GM19023 (cell line): ENCODE results near the gene EFCAB5.
"Not testable (repeated sequence)": the region's sequence is repeated elsewhere in the genome, so short reads cannot be mapped to it uniquely, and the experiment has no call there.

Experiments used
- ATAC-seq: cut with Tn5 transposase; IDR thresholded peaks from one replicate; pipeline ENCODE4 v1.9.1; 2021; ENCODE audit warnings: mild to moderate bottlenecking, moderate library complexity; ENCODE audit not compliant: unreplicated experiment

EFCAB5 gene

DNA sequence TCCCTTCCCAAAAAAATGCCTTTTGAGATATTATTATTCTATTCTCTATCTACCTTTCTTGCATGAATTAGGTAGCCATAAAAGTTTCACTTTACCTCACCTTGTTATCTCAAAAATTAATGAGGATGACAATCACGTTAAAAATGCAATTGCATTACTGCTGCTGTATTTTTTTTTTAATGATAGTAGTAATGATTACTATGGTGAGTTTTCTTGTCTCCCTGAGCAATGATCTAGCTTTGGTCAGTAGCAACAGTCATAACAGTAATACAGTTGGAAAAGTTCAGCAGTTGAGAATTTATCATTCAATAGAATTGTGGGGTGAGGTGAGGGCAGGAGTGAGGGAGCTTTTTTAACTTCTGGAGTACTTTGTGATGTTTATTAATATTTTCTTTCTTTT lies at the start of gene EFCAB5:
TSS of gene EFCAB5 (plus strand) at position 301 of the 400 bp plus-strand sequence. CDS start 163 bp downstream, outside the sequence.
- no peak for ATAC-seq

DNA sequence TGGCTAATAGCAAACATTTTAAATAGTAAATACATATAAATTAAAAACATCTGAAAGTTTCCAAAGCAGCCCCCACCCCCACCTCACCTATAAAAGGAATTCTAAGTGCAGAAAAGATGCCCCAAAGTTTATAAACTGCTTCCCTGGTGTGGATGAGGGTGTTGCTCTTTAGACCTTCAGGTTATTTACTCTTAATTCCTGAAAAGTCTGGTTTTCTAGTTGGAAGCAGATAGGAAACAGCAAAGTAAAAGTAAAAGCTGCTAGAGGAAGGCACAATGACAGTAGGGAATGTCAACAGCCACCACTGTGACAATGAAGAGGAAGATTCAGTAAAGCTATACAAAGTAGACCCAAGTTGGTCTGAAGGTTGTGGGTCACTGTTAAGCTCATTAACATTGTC lies 49.2 kb upstream of the EFCAB5 start:
- ATAC-seq: no peak

DNA sequence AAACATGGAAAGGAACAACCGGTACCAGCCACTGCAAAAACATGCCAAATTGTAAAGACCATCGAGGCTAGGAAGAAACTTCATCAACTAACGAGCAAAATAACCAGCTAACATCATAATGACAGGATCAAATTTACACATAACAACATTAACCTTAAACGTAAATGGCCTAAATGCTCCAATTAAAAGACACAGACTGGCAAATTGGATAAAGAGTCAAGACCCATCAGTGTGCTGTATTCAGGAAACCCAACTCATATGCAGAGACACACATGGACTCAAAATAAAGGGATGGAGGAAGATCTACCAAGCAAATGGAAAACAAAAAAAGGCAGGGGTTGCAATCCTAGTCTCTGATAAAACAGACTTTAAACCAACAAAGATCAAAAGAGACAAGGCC lies 44.3 kb upstream of the EFCAB5 start:
- not testable (repeated sequence) for ATAC-seq

DNA sequence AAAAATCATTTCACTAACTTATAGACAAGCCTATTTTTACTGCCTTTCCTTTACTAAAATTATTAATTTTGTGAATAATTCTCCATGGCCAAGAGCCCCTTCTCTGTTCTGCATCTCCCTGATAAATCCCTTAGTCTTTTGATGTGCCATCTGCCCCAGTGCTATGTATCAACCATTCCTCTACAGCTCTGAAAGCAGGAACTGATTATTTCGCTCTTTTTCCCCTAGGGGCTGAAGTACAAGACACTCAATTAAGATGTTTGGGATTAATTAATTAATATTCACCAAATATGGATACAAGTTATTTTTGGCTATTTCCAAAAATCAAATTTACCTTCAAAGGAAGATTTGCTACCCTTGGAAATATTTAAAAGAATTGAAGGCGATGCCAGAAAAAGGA lies 38.0 kb upstream of the EFCAB5 start:
- ATAC-seq: no peak

DNA sequence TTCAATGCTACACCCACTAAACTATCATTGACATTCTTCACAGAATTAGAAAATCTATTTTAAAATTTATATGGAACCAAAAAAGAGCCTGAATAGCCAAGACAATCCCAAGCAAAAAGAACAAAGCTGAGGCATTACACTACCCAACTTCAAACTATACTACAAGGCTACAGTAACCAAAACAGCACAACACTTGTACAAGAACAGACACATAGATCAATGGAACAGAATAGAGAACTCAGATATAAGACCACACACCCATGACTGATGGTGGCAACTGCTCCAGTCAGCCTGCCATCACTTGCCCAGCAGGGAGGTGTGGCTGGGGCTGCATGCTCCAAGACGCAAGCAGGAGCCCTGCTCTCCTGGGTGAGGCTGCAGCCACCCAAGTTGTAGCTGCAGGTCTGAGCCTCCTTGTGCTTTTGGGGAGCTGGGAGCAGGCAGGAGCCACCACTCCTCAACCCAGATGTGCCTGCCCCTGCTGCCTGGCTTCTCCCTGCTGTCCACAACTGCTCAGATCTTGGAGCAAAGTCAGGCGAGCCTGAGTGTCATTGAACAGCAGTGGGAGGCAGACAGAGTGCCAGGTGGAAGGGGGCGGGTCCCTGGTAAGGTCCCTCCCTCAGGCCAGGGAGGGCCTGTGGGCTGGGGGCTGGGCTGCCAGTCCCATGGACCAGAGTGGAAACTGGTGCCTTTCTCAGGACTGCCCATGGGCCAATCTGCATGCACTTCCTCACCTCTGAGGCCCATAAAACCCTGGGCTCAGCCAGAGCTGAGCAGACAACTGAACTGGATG lies 36.2 kb upstream of the EFCAB5 start:
- ATAC-seq: no peak

DNA sequence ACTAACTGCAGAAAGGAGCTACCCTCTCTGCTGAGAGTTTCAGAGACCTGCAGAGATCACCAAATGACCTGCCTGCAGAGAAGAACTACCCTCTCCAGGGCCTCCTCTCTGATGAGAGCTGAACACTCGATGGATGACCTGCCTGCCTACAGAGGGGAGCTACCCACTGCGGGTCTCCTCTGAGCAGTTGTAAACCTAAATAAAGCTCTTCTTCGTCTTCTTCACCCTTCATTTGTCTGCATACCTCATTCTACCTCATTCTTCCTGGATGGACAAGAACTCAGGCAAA lies 35.6 kb upstream of the EFCAB5 start:
- ATAC-seq: no peak

DNA sequence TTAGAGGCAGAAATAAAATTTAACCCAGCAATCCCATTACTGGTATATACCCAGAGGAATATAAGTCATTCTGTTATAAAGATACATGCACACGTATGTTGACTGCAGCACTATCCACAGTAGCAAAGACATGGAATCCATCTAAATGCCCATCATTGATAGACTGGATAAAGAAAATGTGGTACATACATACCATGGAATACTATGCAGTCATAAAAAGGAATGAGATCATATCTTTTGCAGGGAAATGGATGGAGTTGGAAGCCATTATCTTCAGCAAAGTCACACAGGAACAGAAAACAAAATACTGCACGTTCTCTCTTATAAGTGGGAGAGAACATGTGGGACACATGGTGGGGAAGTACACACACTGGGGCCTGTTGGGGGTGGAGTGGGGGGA lies 34.5 kb upstream of the EFCAB5 start:
- ATAC-seq: no peak

DNA sequence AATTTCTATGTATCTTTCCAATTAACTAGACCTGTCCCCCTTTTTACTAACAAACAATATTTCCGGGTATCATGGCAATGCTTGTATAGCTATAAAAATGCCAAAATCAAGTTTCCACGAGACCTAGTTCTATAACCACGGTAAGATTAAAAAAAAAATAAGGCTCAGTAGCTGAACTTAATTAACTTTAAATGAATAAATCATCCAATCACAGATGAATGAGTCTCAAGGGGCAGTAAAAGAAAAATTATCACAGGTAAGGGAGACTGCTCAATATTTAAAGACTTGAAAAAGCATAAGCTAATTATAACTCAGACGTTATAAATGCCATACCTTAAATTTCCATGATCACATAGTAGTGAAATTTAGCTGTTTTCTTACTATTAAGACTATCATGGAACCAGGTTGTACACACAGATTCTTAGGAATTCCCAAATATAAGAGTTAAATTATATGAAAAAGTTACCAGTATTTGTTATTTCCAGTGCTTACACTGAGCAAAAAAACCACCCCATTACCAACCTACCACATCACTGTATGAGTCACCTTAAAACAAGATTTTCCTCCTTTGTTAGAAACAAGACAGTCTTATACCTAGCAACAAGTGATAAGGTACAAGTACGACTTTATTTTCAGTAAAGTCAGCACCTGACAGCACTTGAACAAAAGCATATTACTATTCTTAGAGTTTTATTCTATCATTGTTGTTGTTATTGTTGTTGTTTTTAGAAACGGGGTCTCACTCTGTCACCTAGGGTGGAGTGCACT lies 32.0 kb upstream of the EFCAB5 start:
- ATAC-seq: no peak

DNA sequence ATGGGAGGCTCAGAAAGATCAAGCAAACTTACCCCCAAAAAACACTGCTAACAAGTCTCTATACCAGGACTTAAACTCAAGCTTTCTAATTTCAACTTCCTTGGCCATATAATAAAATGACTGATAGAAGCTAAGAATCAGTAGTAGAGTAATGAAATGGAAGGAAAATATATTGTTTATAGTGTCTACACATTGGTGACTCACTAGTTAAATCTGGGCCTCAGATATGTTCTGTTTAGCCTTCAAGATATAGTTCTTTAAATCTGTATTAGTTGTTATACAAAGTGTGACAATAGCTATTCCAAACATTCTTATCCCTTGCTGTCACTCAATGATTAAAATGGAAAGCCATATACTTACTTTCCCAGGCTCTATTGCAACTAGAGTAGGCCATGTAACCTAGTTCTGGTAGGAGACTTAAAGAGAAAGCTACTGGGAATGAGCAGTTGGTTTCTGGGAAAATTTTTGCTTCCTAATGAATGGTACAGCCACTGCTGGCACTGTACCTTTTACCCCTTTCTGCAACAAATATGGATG lies 29.7 kb upstream of the EFCAB5 start:
- ATAC-seq: no peak

DNA sequence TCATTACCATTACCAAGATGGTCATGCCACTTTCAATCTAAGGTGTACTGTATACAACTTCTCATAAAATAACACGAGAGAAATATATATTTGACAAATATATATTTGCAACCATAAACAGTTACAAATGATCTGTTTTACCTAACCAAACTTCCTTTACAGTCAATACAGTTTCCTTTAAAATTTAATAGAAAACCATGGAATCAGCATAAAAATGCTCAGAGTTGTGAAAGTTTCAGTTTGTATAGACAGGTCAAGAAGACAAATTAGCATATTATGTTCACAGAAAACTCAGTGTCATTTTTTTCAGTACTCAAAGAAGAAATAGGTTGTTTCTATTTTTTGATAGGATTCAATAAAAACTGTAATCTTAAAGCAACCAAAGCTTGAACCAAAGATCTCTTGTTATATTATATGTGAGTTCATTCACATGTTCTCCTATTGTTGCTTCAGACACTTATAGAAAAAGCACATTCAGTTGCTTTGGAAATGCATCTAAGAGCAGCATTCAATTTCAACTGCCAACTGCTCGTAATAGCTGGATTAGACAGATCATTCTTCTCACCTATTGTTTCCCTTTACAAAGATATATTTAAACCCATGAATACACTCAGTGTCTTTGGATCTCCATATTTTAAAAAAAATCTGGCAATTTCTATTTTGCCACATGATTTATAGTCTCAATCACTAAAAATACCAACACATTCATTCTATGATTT lies 26.5 kb upstream of the EFCAB5 start:
- no peak for ATAC-seq

DNA sequence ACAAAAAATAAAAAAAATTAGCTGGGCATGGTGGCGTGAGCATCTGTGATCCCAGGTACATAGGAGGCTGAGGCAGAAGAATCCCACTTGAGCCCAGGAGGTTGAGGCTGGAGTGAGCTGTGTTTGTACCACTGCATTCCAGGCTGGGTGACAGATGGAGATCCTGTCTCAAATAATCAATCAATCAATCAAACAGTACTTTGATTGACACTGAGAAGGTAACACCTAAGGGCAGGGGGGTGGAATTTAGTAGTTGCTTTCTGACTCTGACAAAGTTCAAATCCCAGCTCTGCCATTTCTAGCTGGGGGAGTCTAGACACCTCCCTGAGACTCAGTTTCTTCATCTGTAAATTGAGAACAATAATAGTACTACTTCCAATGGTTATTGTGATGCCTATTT lies 23.4 kb upstream of the EFCAB5 start:
- ATAC-seq: no peak

DNA sequence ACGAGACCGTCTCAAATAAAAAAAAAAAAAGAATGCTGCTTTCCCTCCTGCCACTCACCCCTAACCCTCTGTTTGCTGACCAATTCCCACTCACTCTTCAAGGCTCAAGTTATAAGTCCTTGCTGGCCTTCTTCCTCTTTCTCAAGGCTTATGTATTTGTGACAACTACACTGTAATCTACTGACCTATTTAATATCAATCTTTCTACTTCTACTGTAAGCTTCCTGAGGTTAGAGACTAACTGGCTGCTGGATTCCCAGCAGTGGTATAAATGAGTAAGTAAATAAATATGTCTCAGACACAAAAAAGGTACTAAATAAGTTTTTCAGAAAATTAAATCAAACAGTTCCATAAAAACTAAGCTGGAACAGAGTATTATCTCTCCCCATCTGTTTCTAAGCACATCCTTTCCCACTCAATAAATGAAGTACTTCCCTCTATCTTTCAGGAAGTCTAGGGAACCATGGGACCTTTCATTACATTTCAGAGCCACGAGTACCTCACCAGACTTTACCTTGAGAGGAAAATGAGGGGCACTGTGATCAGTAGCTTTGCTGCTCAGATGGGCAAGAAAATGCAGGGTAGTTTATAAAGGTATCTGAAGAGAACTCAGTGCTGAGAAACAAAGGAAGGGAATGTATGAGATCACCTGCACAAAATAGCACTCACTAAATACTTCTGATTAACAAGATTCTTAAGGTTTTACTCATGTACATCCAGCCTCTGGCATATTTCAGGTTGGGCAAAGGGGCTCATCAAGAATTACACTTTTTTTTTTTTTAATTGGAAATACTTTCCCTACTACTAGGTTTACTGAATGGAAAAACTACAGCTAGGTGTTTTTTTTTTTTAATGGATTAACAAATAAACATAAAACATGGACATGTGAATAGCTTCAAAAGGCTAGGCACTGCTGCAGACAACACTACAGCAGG lies 22.2 kb upstream of the EFCAB5 start:
- no peak for ATAC-seq

DNA sequence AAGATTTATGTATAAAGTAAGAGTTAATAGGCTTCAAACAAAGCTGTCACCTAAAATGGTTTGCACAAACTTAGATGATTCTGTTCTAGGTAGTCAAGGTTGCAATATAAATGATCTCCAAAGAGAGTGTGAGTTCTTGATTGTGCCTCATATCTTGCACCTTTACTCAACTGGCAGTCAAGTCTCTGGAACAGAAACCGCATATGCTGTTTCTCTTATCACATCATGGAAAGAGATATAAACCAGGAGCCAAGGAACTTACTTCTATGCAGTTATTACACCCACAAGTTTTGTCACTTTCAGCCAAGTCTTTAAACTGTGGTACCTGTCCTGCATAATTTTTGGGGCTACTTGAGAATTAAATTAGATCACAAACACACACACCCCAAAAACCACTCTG lies 16.6 kb upstream of the EFCAB5 start:
- ATAC-seq: no peak

DNA sequence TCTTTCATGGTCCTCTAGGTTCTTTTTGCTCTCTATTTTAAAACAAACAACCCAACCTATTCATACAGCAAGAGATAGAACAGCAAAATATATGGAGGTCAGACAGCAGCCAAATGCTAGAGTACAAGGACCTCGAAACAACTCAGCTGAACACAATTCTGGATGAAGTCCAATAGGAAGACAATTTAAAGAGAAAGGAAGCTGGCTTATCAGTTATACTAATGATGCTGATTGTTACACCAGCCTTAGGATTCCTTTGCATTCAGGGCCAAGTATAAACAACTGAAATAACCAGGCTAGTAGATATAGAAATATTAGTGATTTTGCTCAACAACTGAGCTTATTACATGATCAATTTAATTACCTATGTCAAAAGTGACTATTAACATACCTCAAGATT lies 13.9 kb upstream of the EFCAB5 start:
- ATAC-seq: no peak

DNA sequence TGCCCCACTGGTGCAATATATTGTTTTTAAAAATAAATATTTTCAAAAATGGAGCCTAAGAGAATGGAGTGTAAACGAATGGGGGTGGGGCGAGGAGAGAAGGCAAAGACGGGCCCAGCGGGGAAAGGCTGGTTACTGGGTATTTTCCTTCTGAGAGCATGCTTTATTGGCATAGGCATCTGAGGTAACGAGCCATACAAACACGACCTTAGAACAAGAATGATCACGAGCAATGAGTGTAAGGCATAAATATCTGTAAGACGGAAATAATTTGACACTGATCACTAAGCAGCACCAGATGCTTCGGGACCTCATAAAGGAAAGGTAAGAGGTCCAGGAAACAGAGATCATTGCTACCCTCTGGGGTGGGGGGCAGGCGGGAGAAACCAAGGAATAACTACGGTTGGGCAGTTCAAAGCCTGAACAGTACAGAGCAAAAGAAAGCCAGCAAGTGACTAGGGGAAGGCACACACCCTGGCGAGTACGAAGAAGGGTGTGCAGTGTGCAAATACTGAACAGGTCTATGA lies 12.4 kb upstream of the EFCAB5 start:
- no peak for ATAC-seq

DNA sequence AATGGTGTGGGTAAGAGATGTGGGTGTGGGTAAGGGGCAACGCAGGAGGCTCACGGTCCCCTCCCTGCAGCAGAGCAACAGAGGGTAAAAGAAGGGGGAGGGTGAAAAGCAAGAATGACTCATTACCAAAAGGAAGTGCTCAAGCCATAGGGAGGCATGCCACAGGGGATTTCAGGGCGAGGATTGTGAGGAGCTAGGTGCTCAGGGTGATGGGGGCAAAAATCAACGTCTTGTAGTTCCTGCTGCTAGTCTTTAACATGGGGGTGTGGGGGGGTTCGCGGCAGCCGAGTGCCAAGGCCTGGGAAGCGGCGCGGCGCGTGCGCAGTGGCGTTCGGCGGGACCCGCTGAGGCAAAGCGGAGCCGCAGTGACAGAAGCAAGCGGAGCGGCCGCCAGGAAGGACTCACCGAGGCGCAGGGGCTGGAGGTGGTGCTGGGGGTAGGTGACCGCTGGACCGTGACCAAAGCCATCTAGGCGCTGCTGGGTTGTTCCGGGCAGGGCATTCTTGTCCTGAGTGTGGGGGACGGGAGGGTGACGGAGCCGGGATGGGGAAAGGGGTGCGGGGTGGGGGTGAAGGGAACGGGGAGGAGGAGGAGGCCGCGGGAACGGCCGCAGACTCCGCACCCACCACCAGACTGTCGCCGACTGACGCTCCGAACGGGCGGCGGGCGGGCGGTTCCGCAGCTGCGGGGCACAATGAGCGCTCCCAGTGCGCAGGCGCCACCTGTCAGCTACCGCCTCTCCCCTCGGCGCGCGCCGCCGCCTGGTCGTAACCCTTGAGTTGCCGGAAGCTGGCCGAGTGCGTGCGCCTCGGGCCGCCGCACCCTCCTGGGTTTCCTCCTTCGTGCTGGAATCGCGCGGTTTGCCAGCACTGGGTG lies 11.7 kb upstream of the EFCAB5 start, which contains the start of gene SSH2:
TSS of gene SSH2 (minus strand) at position 696 of the 876 bp plus-strand sequence. CDS start at position 468, 228 bp downstream.
- peak; percentile 62 for ATAC-seq

DNA sequence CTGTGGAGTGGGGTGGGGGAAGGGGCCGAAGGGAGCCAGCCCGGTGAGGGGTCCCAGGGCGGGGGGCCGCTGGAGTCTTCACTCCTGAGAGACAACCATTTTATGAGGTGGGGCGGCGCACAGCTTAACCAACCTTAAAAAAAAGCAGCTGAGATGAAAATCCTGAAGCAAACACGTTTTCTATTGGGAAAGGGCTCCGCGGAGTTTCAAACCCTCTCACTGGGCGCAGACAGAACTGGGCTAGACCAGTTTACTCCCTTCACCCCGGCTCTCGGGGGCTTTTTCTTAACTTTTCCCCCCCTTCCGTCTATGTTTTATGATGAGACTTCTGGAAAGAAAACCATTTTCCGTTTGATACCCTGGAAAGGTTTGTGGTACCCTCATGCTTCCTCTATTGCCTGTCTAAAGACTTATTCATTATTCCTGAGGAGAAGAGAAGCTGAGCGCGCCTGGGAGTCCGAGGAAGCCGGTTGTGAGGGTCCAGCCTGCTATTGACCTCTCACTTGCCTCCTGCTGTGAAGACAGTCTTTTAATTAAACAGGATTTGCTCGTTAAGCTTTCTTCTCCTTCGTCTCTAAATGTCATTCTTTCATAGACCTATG lies 10.9 kb upstream of the EFCAB5 start:
- ATAC-seq: peak; percentile 7

DNA sequence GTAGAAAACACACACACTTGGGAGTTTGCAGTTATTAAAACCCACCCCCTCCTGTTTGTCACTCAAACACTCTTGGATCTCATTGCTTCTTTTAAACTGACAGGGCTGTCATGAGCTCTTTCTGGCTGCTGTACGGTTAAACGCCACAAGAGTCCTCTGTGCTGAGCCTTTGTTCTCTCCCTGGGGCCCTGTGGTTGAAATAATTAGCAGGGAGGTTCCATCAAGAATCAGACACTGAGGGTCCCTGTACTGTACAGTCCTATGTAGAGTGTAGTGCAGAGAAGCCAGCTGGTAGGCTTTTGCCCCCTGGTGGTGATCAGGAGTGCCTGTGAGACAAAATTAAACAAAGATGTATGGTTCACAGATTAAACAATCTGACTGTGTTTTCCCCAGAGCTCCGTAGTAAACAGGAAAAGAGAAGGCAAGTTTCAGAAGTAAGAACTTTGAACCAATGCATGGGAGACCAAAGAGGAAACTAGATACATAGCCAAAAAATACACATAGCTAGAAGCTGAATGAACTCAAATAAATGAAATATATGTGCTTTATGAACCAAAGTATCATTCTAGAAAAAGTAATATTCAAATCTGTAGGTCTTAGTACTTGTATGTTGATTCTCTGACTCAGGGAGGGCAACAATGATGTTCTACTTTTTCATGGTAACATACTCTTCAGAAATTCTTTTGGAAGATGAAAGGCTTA lies 10.1 kb upstream of the EFCAB5 start:
- ATAC-seq: peak; percentile 62
